H7 (cell line): ENCODE data around the gene NRAP. TPM values are rescaled to one million over a fixed set of nuclear protein-coding genes. Genes with fewer than 3 reads are reported as not detected.

Experiments used
- DNase-seq: peaks from one replicate; pipeline ENCODE4 v3.0.0; 2012
- H3K27me3 ChIP-seq: 2 replicates; pipeline ENCODE4 v1.6.0; 2011; ENCODE audit warnings: mild to moderate bottlenecking, low read length; ENCODE audit not compliant: control insufficient read depth, insufficient read depth
- H3K36me3 ChIP-seq: replicated peaks from 2 replicates; pipeline ENCODE4 v1.5.1; 2011; ENCODE audit warnings: low read length; ENCODE audit not compliant: control insufficient read depth, insufficient read depth
- H3K4me3 ChIP-seq: 2 replicates; pipeline ENCODE4 v1.5.1; 2011; ENCODE audit warnings: low read depth, mild to moderate bottlenecking, control low read depth, low read length, moderate library complexity; ENCODE audit not compliant: insufficient read depth
- total RNA-seq: library from RNA; depleted of rRNA; stranded (reverse); fragments of >200 nt; shearing (Covaris generic); gene quantifications from 2 replicates; pipeline ENCODE4 v1.2.3, GENCODE V29; 2014

Gene NRAP
- total RNA-seq, 1 experiment from 2014 or later = 0.03 TPM

DNA sequence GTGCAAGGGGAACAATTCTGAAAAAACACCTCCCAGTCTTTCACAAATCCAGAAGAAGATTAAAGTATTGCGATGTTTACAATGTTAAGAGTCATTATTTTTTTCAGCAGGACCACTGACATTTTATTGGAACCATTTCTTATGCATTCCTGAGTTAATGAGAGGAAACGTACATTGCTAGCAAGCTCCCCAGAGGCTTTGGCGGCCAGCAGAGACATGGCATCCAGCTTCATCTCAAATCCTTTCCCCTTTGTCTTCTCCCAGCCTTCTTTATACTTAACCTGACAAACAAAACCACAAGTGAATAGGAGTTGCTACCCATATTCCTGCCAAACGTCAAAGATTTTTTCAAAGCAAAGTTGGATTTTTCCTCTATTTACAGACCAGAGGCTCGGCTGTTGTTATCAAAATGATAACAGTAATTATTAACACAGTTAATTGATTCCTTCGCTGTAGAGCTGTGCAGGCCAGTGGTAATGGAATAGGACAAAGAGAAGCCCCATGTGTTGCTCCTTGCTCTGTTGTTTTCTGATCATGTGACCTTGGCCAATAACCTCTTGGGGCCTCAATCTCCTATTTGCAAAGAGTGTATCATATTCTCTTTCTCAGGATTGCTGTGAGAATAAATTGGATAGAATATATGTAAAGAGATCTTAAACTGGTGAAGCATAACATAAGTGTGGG is 32.0 kb downstream of the NRAP start:
- Histone ChIP-seq H3K36me3 (no peaks in the 10 kb centered on the region), H3K4me3 (no peak overlapping the region), H3K27me3 (no peaks in the 10 kb centered on the region)
- no peak for DNase-seq

DNA sequence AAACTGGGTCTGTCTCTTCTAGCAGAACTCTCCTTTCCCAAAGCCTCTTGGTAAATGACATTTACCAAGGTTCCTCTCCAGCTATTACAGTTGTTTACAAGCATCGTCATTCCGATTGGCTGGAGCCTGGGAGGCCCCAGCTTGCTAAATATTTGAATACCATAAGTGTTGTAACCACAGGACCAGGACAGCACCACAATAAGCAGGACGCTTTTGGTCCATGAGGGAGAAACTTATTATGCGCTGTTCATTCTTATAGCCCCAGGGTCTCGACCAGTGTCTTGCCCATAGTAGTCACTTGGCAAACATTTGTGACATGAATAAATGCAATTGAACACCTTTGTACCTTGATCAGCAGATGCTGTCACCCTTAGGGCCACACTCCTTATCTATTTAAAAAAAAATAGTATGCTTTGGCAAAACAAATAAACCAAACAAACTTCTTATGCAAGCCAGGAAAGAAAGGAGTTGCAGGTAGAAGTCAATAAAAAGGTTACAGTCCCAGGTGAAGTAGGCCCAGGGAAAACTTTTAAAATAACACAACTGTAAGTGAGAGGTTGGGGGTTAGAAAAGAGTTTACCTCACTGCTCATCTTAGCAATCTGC is 32.8 kb downstream of the NRAP start:
- H3K36me3 ChIP-seq = no peaks in the 10 kb centered on the region
- no peak for DNase-seq
- H3K27me3 ChIP-seq = no peaks in the 10 kb centered on the region
- no peak overlapping the region for H3K4me3 ChIP-seq

GRCh38 chr10:113628607-113629153 is 35.2 kb downstream of the NRAP start:
- no peaks in the 10 kb centered on the region for H3K27me3 ChIP-seq
- no peak overlapping the region for H3K4me3 ChIP-seq
- DNase-seq = no peak
- H3K36me3 ChIP-seq = no peaks in the 10 kb centered on the region

- no peaks in the 10 kb centered on the region for H3K36me3 ChIP-seq
- no peak overlapping the region for H3K4me3 ChIP-seq
- no peak for DNase-seq
- no peaks in the 10 kb centered on the region for H3K27me3 ChIP-seq
Measured at GRCh38 chr10:113627836-113628235, 36.0 kb downstream of the NRAP start.

DNA sequence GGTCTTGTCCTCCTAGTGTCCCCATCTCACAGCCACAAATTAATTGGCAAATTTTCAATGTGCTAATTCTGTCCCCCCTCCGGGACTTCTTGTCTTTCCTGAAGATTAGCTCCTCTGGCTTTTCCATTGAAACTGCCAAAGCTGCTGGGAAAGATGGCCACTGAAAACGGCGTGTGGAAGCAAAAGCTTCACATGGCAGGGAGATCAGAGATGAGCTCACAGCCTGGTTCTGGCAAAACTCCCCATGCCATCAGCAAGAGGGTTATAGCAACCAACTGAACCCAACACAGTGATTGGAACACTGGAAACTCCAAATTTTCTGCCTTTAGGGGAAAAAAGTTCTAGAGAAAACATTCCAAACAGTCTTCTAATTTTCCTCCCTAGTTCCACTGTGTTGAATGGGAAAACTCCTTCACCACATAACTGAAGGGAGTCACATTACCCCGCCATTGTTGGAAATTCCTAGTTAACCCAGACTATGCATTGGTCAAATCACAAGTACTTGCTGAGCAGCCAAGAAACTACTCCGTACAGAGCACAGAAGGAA is 37.0 kb downstream of the NRAP start:
- no peak for DNase-seq
- no peaks in the 10 kb centered on the region for H3K27me3 ChIP-seq
- H3K4me3 ChIP-seq = no peak overlapping the region
- H3K36me3 ChIP-seq = no peaks in the 10 kb centered on the region

DNA sequence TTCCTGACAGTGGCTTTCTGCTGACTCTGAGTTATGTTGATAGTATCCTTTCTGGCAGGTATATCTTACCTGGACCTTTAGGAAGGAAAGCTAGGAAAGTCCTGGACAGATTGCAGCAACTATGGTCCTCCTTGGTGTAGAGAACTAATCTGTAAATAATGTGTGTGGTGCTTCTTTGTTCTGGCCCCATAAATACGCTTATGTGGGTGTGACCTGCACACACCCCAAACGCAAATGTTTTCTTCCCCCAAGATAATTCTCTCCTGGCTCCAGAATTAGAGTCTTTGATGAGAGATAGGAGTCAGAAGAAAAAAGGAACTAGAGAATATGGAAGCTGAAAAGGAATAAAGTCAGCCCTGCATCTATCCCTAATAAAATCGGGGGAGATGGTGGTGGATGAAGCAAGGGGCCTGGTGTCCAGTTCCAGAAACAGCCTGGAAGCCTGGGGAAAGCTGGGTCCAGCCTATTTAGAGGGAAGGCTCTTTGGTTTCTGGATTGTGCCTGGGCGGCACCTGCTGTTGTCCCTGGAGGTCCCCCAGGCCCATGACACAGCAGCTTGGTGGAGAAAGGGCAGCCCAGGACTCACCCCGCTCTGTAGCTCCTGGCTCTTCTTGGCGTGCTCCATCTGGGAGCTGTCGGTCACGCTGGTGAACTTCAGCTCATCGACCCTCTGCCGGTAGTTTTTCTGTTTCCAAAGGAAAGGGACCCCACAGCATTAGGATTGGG is 38.2 kb downstream of the NRAP start:
- H3K36me3 ChIP-seq = no peaks in the 10 kb centered on the region
- no peaks in the 10 kb centered on the region for H3K27me3 ChIP-seq
- no peak for DNase-seq

GRCh38 chr10:113622831-113623230 is 41.0 kb downstream of the NRAP start:
- H3K4me3 ChIP-seq = no peak overlapping the region
- DNase-seq = no peak
- H3K27me3 ChIP-seq = no peaks in the 10 kb centered on the region
- no peaks in the 10 kb centered on the region for H3K36me3 ChIP-seq

More for the DNA sequence above, 38.2 kb downstream of the NRAP start:
- H3K4me3 ChIP-seq = no peak overlapping the region

DNA sequence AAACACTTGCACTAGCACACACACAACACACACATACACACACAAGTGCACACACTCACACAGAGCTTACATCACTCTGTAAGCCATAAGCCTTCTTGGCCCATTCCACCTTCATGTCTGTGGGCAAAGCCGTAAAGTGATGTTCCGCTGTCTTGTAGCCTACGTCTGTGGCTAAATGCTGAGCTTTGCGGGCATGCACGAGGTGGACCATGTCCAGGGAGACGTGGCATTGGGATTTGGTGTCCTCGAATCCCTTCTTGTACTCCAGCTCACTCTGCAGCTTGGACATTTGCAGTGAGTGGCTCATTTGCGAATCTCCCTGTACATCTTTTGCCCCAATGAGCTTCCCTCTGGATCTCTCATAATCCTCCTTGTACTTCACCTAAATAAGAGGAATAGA is 42.0 kb downstream of the NRAP start:
- H3K36me3 ChIP-seq = no peaks in the 10 kb centered on the region
- DNase-seq = no peak
- H3K27me3 ChIP-seq = no peaks in the 10 kb centered on the region
- H3K4me3 ChIP-seq = no peak overlapping the region

GRCh38 chr10:113620936-113621335 is 42.9 kb downstream of the NRAP start:
- DNase-seq = no peak
- Histone ChIP-seq H3K27me3 (no peaks in the 10 kb centered on the region), H3K36me3 (no peaks in the 10 kb centered on the region), H3K4me3 (no peak overlapping the region)

- no peak for DNase-seq
- Histone ChIP-seq H3K4me3 (no peak overlapping the region), H3K36me3 (no peaks in the 10 kb centered on the region), H3K27me3 (peaks cover under 1% of the 10 kb centered on the region; the same call in 1 of the 2 replicates)
Measured at GRCh38 chr10:113620511-113620910, 43.3 kb downstream of the NRAP start.

DNA sequence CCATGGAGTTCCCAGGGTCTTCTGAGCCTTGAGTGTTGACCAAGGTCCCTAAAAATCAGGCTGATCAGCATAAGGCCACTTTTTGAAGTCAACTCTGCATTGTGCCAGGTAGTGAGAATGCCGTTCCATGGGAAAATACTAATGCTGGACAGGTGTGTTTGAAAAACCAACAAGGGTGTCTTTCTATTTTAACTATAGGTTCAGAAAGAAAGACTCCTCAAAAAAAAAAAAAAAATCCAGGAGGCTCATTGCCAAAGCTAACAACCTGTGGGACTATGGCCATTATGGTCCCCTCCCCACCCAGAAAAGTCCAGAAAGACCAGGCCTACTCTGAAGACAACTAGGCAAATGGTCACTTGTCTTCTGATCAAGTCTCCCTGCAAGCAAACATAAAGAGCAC is 44.4 kb downstream of the NRAP start:
- Histone ChIP-seq H3K36me3 (no peaks in the 10 kb centered on the region), H3K27me3 (peaks cover 5% of the 10 kb centered on the region; the same call in 1 of the 2 replicates), H3K4me3 (no peak overlapping the region)
- DNase-seq = no peak

DNA sequence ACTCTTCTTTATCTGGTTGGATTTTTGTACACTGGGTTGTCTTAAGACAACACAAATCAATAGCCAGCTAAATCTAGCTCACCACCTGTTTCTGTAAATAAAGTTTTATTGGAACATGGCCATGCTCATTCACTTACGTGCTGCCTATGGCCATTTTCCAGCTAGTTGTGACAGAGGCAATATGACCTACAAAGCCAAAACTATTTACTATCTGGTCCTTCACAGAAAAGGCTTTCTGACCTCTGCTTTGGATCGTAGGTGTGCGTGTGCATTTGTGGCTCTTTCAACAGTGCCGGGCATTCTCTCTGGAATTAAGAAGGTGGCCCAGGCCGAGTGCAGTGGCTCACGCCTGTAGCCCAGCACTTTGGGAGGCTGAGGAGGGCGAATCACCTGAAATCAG is 45.5 kb downstream of the NRAP start:
- Histone ChIP-seq H3K36me3 (no peaks in the 10 kb centered on the region), H3K27me3 (peaks cover 5% of the 10 kb centered on the region), H3K4me3 (no peak overlapping the region)
- DNase-seq = no peak

DNA sequence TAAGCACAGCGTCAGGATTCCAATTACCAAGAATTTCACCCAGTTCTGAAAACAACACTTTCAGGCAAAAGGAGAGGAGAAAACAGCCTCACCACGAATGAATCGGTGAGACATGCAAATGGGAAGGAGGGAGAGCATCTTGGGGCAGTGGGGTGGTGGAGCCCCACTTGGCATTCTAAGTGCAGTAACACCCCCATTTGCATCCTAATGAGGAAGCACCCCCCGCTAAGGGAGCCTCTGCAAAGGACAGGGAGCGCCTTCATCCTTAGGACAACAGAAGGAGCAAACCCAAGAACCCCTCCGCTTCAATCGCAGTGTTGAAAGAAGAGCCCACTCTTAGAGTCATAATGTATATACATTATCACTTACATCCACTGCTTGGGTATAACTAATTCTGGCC is 46.8 kb downstream of the NRAP start:
- no peak overlapping the region for H3K4me3 ChIP-seq
- H3K36me3 ChIP-seq = no peaks in the 10 kb centered on the region
- peak; percentile 53 for DNase-seq
- peaks cover 5% of the 10 kb centered on the region for H3K27me3 ChIP-seq

GRCh38 chr10:113616244-113617074 is 47.4 kb downstream of the NRAP start:
- peaks cover 5% of the 10 kb centered on the region for H3K27me3 ChIP-seq
- DNase-seq = peak; percentile 40
- no peaks in the 10 kb centered on the region for H3K36me3 ChIP-seq
- no peak overlapping the region for H3K4me3 ChIP-seq
